Cerebellar nuclear complex (tissue), 1 donor: Measurements from ENCODE around the gene ANKRD33B.

Experiments
- DNase-seq, 2 experiments: peaks; one replicate each; lab custom pipeline; 2025; lab: John Stamatoyannopoulos, UW

ANKRD33B gene

GRCh38 chr5:10579536-10580521, 16.0 kb downstream of the ANKRD33B start:
- DNase-seq = no peak

- DNase-seq = no peak
Measured at GRCh38 chr5:10580531-10581423, 16.9 kb downstream of the ANKRD33B start.

DNA sequence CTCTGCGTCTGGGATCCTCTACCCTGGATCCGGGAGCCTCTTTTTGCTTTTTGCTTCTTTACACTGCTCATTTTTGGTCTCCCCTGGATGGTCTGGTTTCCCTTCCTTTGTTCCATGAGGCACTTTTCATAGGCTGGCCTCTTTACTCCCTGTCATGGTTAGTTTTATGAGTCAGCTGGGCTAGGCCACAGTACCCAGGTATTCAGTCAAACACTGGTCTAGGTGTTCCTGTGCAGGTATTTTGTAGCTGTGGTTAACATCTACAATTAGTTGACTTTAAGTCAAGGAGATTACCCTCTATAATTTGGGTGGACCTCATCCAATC, 17.5 kb downstream of the ANKRD33B start:
- DNase-seq = no peak

DNA sequence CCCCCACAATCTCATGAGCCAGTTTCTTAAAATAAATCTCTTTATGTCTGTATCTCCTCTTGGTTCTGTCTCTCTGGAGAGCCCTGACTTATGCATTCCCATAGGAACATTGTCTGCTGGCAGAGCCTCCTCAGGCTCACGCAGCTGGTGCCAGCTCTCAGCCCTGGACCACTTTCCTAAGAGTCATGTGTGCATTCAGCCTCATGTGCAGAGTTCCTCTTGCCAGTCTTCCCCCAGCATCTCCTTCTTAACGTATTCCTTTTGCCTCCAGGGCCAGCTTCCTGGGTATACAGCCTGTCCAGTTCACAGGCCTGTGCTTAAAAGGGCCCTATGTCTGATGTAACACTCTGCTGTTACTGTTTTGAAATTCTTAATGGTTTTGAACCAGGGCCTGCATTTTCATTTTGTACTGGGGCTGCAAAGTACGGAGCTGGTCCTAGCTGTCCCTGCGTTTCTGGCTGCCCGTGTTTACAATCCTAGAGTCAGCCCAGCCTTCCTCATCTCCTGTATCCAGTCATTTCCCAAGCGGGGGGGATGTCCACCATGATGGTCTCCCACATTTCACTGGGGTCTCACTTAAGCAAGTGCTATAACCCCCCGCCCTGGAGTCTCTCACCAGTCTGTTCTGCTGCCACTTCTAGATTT, 18.1 kb downstream of the ANKRD33B start:
- DNase-seq = no peak

GRCh38 chr5:10582512-10582897, 18.6 kb downstream of the ANKRD33B start:
- DNase-seq = no peak

- DNase-seq = no peak
Measured at GRCh38 chr5:10583663-10584572, 20.0 kb downstream of the ANKRD33B start.

GRCh38 chr5:10584714-10585517, 21.0 kb downstream of the ANKRD33B start:
- no peak for DNase-seq

DNA sequence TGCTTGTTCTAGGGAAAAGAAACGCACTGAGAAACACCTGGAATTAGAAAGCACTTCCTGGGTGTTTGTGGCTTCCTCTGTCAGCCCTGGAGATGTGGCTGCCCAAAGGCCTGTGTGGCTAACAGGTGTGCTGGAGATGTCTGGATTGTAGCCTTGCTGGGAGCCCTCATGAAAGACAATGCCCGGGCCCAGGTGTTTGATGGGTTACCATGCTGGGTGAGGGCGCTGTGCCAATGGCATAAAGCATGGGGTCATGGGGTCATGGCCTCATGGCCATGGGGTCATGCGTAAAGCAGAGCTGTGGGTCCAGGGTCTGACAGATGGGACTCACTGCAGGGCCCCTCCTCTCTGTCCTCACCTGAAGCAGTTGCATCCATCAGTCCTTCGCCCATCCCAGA, 21.6 kb downstream of the ANKRD33B start:
- DNase-seq = no peak

GRCh38 chr5:10586008-10586407, 22.1 kb downstream of the ANKRD33B start:
- DNase-seq = no peak

GRCh38 chr5:10586555-10586954, 22.7 kb downstream of the ANKRD33B start:
- DNase-seq = no peak

GRCh38 chr5:10588109-10588775, 24.4 kb downstream of the ANKRD33B start:
- DNase-seq = no peak

DNA sequence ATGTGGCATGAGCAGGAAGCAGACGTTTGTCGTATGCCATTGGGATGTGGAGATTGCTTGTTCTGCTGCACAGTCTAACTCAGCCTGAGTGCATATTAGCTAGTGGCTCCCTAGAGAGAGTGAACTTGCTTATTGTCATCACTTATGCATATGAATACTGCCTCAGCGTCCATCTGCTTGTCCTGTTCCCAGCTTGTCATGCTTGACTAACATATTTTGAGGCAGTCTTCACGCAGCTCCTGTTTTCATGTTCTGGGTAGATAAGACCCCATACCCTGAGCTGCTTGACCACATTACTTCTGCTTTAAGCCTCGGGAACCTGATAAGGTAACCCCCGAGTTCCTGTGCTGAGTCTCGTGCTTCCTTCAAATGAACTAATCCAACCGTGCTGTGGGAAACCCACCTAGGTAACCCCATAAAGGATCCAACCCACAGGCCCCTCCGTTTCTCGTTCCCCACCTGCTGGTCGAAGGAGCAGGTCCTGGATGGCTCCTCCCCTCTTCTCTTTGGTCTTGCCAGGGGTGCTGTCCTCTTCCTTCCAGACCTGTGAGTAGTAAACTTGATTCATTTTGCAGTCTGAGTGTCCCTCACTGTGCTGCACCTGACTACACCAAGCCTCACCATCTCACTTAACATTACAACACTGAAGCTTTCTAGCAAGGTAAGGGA, 25.0 kb downstream of the ANKRD33B start:
- no peak for DNase-seq

GRCh38 chr5:10590226-10590999, 26.5 kb downstream of the ANKRD33B start:
- no peak for DNase-seq

GRCh38 chr5:10591159-10591558, 27.3 kb downstream of the ANKRD33B start:
- DNase-seq = no peak

DNA sequence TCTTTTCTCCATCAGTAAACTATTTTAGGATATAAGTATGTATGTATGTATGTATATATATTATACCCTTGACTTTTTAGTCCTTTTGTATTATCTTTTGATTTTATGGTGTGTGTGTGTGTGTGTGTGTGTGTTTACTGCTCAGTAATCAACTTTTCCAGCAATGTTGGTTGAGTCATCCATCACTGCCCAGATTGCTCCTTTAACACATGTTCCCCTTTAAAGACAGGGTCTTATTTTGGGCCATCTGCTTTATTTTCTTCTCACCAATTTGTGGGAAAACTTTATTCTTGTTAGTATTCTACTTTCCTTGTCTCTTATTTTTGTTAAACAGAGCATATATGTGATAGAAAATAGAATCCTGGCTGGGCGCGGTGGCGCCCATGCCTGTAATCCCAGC, 28.1 kb downstream of the ANKRD33B start:
- no peak for DNase-seq

- DNase-seq = no peak
Measured at GRCh38 chr5:10592601-10593000, 28.7 kb downstream of the ANKRD33B start.

DNA sequence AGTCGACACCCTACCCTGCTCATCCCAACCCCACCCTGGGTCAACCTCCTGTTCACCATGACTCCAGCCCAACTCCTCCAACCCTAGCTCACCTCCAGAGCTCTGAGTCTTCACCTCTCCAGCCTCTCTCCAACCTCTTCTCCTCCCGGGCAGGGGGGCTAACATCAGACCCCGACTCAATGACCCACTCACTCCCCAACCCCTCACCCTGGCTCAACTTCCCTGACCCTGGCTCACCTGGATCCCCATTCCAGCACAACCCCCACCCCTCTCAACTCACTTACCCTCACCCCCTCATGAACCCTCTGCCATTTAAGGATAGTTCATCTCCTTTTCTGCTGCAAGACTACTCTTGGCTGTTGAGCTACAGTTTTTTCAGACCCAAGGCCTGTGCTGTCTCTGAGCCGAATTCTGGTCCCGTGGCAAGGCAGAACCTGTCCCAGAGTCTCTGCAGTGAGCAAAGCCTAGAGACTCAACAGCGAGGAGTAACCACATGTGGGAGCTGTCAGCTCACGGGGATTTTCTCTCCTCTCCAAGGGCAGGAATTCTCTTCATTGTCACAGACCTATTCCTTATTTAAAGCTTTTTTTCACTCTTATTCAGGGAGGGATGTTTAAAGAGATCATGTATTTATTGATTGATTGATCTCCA, 29.8 kb downstream of the ANKRD33B start:
- no peak for DNase-seq

DNA sequence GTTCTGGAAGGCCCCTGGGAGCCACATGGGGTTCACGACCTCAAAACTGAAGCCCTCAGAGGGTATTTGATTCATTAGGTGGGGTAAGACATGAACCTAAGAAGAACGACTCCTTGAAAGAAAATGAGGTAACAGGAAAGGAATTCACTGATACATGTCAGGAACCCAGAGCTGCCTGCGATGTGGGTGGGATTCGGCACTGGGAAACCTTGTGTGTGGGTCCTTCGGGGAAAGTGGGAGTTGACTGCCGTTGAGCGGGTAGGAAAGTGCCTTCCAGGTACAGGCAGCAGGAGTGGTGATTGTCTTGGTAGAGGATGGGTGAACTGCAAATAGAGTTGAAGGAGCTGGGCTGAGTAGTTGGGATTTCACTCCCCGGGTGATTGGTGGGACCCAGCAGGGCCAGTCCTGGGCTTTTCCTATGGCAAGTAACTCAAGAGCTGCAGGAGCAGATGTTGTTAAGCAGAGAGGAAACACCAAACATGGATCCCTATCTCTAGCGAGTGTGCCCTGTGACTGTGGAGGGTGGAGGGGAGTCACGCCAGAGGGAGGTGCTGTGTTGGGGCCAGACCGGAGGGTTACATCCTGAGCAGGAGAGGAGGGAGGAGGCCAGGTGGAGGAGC, 30.8 kb downstream of the ANKRD33B start:
- no peak for DNase-seq
